Common myeloid progenitor, CD34-positive (primary cell): ENCODE data around the gene ASTN2.
A peak's percentile ranks its signal among the peaks of the same experiment; 100 is the strongest.

Experiments
- CTCF ChIA-PET: fragments of 350-600 bp; sonication (Branson Sonifier 250); formaldehyde crosslinking; loops from one replicate; lab custom pipeline; 2021; ENCODE audit warnings: antibody characterized with exemption; lab: Charles Lee
- POLR2A ChIA-PET: fragments of 350-600 bp; sonication (Branson Sonifier 250); formaldehyde crosslinking; loops from one replicate; lab custom pipeline; 2021; ENCODE audit warnings: antibody characterized with exemption; lab: Charles Lee
- DNase-seq, 3 donors: peaks; one replicate each; pipeline versions ENCODE4 v3.0.0 to v3.0.0-alpha.2; 2013
- H3K27ac ChIP-seq, 2 experiments: 1 replicate in 1 of 2; 2 replicates in 1 of 2; pipeline ENCODE4 v1.7.0; 2013; ENCODE audit warnings: inconsistent platforms in 2 of 2, low read length in 2 of 2, mild to moderate bottlenecking in 2 of 2, low read depth in 1 of 2, moderate library complexity in 1 of 2; ENCODE audit not compliant: severe bottlenecking in 2 of 2, insufficient read depth in 1 of 2, poor library complexity in 1 of 2
- H3K27me3 ChIP-seq, 5 experiments: replicated peaks in 2 of 5; 1 replicate in 3 of 5; 2 replicates in 2 of 5; pipeline versions ENCODE4 v1.6.1 to v1.7.0; 2013; ENCODE audit warnings: low read length in 4 of 5, mild to moderate bottlenecking in 2 of 5, moderate library complexity in 2 of 5, inconsistent platforms in 1 of 5; ENCODE audit not compliant: insufficient read depth in 5 of 5, control insufficient read depth in 4 of 5
- H3K36me3 ChIP-seq, 4 experiments: 1 replicate in 2 of 4; 2 replicates in 2 of 4; pipeline versions ENCODE4 v1.6.1 to v1.7.0; 2013; ENCODE audit warnings: low read length in 3 of 4, control low read depth in 1 of 4, mild to moderate bottlenecking in 1 of 4; ENCODE audit not compliant: control insufficient read depth in 4 of 4, insufficient read depth in 4 of 4
- H3K4me1 ChIP-seq, 4 experiments: 1 replicate in 3 of 4; 2 replicates in 1 of 4; pipeline versions ENCODE4 v1.6.1 to v1.7.1; 2013; ENCODE audit warnings: low read length in 3 of 4, mild to moderate bottlenecking in 3 of 4, control low read depth in 1 of 4, inconsistent platforms in 1 of 4, moderate library complexity in 1 of 4; ENCODE audit not compliant: control insufficient read depth in 4 of 4, insufficient read depth in 4 of 4; ENCODE audit errors: control extremely low read depth in 1 of 4
- H3K4me3 ChIP-seq, 7 experiments: 1 replicate in 4 of 7; 2 replicates in 3 of 7; pipeline versions ENCODE4 v1.5.1 to v1.7.0; 2013; ENCODE audit warnings: mild to moderate bottlenecking in 7 of 7, low read length in 6 of 7, moderate library complexity in 6 of 7, inconsistent platforms in 2 of 7, low read depth in 2 of 7, control low read depth in 1 of 7; ENCODE audit not compliant: insufficient read depth in 4 of 7, control insufficient read depth in 1 of 7; ENCODE audit errors: extremely low read depth in 1 of 7
- H3K9me3 ChIP-seq, 5 experiments: 1 replicate in 4 of 5; 2 replicates in 1 of 5; pipeline versions ENCODE4 v1.6.1 to v1.7.1; 2013; ENCODE audit warnings: low read length in 4 of 5, mild to moderate bottlenecking in 2 of 5, inconsistent platforms in 1 of 5, low read depth in 1 of 5, moderate library complexity in 1 of 5; ENCODE audit not compliant: control insufficient read depth in 4 of 5, insufficient read depth in 2 of 5; ENCODE audit errors: control extremely low read depth in 1 of 5
- WGBS: methylation state at CpG from one replicate; pipeline ENCODE4 v1.1.5; 2013; ENCODE audit not compliant: insufficient coverage; 5-methylcytosine and 5-hydroxymethylcytosine counted together

ASTN2 gene

GRCh38 chr9:117088140-117088539, 326.7 kb downstream of the ASTN2 start:
- H3K27ac ChIP-seq: no peak overlapping the region
- H3K9me3 ChIP-seq: no peaks in the 10 kb centered on the region
- WGBS: 92% methylated on average over 2 of the region's 4 CpGs
- H3K27me3 ChIP-seq: no peaks in the 10 kb centered on the region
- no peak for DNase-seq
- CTCF ChIA-PET: no interaction called here
- H3K4me3 ChIP-seq: no peak overlapping the region
- POLR2A ChIA-PET: no interaction called here
- peaks cover 0 to 2% (median 0%) of the 10 kb centered on the region in 4 experiments for H3K4me1 ChIP-seq
- H3K36me3 ChIP-seq: no peaks in the 10 kb centered on the region

GRCh38 chr9:117084221-117084620, 330.6 kb downstream of the ASTN2 start:
- Histone ChIP-seq H3K4me1 (peaks cover 0 to 2% (median 0%) of the 10 kb centered on the region in 4 experiments), H3K36me3 (no peaks in the 10 kb centered on the region), H3K27ac (no peak overlapping the region), H3K9me3 (no peaks in the 10 kb centered on the region), H3K27me3 (peaks cover 0 to 4% (median 0%) of the 10 kb centered on the region in 5 experiments), H3K4me3 (no peak overlapping the region)
- CTCF ChIA-PET: no interaction called here
- 72% methylated on average over 3 of the region's 4 CpGs for WGBS
- peak in 1 of 3 donors; percentile 47 for DNase-seq
- POLR2A ChIA-PET: no interaction called here

GRCh38 chr9:117083559-117083958, 331.3 kb downstream of the ASTN2 start:
- Histone ChIP-seq H3K4me1 (peaks cover 0 to 2% (median 0%) of the 10 kb centered on the region in 4 experiments), H3K9me3 (no peaks in the 10 kb centered on the region), H3K4me3 (no peak overlapping the region), H3K36me3 (no peaks in the 10 kb centered on the region), H3K27me3 (peaks cover 0 to 4% (median 0%) of the 10 kb centered on the region in 5 experiments), H3K27ac (no peak overlapping the region)
- ChIA-PET CTCF (no interaction called here), POLR2A (no interaction called here)
- DNase-seq: no peak
- 96% methylated on average over 6 of the region's 8 CpGs for WGBS

GRCh38 chr9:117081641-117082317, 333.1 kb downstream of the ASTN2 start:
- ChIA-PET CTCF (no interaction called here), POLR2A (no interaction called here)
- DNase-seq: no peak
- 60% methylated on average over 5 of the region's 5 CpGs for WGBS
- peaks cover 0 to 4% (median 0%) of the 10 kb centered on the region in 5 experiments for H3K27me3 ChIP-seq
- H3K4me3 ChIP-seq: no peak overlapping the region
- H3K27ac ChIP-seq: no peak overlapping the region
- no peaks in the 10 kb centered on the region for H3K9me3 ChIP-seq
- H3K36me3 ChIP-seq: no peaks in the 10 kb centered on the region
- H3K4me1 ChIP-seq: peaks cover 0 to 2% (median 0%) of the 10 kb centered on the region in 4 experiments

- H3K27me3 ChIP-seq: peaks cover 0 to 4% (median 0%) of the 10 kb centered on the region in 5 experiments
- no peak overlapping the region for H3K27ac ChIP-seq
- H3K9me3 ChIP-seq: no peaks in the 10 kb centered on the region
- H3K36me3 ChIP-seq: no peaks in the 10 kb centered on the region
- no peak overlapping the region for H3K4me3 ChIP-seq
- ChIA-PET CTCF (interaction anchor here (0.7 to 1.2 kb wide), 2 partner anchors 9 to 344 kb away, joined by 3 to 4 read pairs; no protein-coding TSS in a partner anchor), POLR2A (no interaction called here)
- WGBS: 100% methylated on average over 1 of the region's 2 CpGs
- DNase-seq: no peak
- H3K4me1 ChIP-seq: peaks cover 0 to 2% (median 0%) of the 10 kb centered on the region in 4 experiments
These were observed 334.0 kb downstream of the ASTN2 start for GRCh38 chr9:117080765-117081390.

- Histone ChIP-seq H3K4me3 (no peak overlapping the region), H3K4me1 (no peaks in the 10 kb centered on the region), H3K36me3 (no peaks in the 10 kb centered on the region), H3K27ac (no peak overlapping the region), H3K9me3 (no peaks in the 10 kb centered on the region), H3K27me3 (peaks cover 0 to 4% (median 0%) of the 10 kb centered on the region in 5 experiments)
- DNase-seq: no peak
- CTCF ChIA-PET: interaction anchor here (0.6 kb wide), 1 partner anchor 62 kb away, joined by 3 read pairs; no protein-coding TSS in a partner anchor
- POLR2A ChIA-PET: no interaction called here
- WGBS: 99% methylated on average over 7 of the region's 8 CpGs
These were observed 338.1 kb downstream of the ASTN2 start for GRCh38 chr9:117076571-117077290.
